Fibroblast of peridontal ligament (primary cell): ENCODE measurements around the gene GALC.

ENCODE experiments used
- DNase-seq: peaks from one replicate; pipeline ENCODE4 v3.0.0-alpha.2; 2010; ENCODE audit errors: extremely low read depth

Gene GALC

GRCh38 chr14:88005978-88006851 lies 13.2 kb upstream of the GALC start:
- no peak for DNase-seq

GRCh38 chr14:88005050-88005481 lies 12.1 kb upstream of the GALC start, which contains the start of gene GPR65:
GPR65 (plus strand) TSS chr14:88005135; CDS start chr14:88010848, 5,713 bp downstream.
- DNase-seq: no peak

GRCh38 chr14:88004506-88005036 lies 11.6 kb upstream of the GALC start:
- DNase-seq: no peak

- no peak for DNase-seq
Observed at GRCh38 chr14:88003425-88003824, 10.4 kb upstream of the GALC start.

GRCh38 chr14:88002421-88003075 lies 9.6 kb upstream of the GALC start:
- DNase-seq: no peak

- no peak for DNase-seq
Observed at GRCh38 chr14:87999277-87999676, 6.3 kb upstream of the GALC start.

GRCh38 chr14:87998482-87998881 lies 5.5 kb upstream of the GALC start:
- DNase-seq: no peak

GRCh38 chr14:87996291-87996592 lies 3.3 kb upstream of the GALC start:
- peak; percentile 25 for DNase-seq

- DNase-seq: no peak
Observed at GRCh38 chr14:87995500-87996290, 2.7 kb upstream of the GALC start.

GRCh38 chr14:87994974-87995373 lies 2.0 kb upstream of the GALC start:
- no peak for DNase-seq

- DNase-seq: peak; percentile 38
Observed at GRCh38 chr14:87992346-87992717, 650 bp downstream of the GALC start.

GRCh38 chr14:87990682-87991081 lies 2.3 kb downstream of the GALC start:
- DNase-seq: peak; percentile 19

GRCh38 chr14:87989956-87990299 lies 3.1 kb downstream of the GALC start:
- DNase-seq: no peak

- DNase-seq: no peak
Observed at GRCh38 chr14:87989221-87989955, 3.6 kb downstream of the GALC start.

- DNase-seq: no peak
Observed at GRCh38 chr14:87979689-87980088, 13.3 kb downstream of the GALC start.

GRCh38 chr14:87975636-87976035 lies 17.3 kb downstream of the GALC start:
- DNase-seq: peak; percentile 30

GRCh38 chr14:87971010-87971409 lies 22.0 kb downstream of the GALC start:
- DNase-seq: no peak

- peak; percentile 44 for DNase-seq
Observed at GRCh38 chr14:87967496-87967895, 25.5 kb downstream of the GALC start.

- no peak for DNase-seq
Observed at GRCh38 chr14:87966816-87967215, 26.2 kb downstream of the GALC start.

- DNase-seq: no peak
Observed at GRCh38 chr14:87961246-87961645, 31.7 kb downstream of the GALC start.

GRCh38 chr14:87960013-87960787 lies 32.8 kb downstream of the GALC start:
- no peak for DNase-seq
